ENCODE results near the gene CACNA2D3.
"Not testable (repeated sequence)": the region's sequence is repeated elsewhere in the genome, so short reads cannot be mapped to it uniquely, and the experiment has no call there.

CACNA2D3 gene

GRCh38 chr3:54378184-54378583 is 255.8 kb downstream of the CACNA2D3 start:
- no peak for DNase-seq

GRCh38 chr3:54384279-54384678 is 261.9 kb downstream of the CACNA2D3 start:
- no peak for DNase-seq

- no peak for DNase-seq
Observed at GRCh38 chr3:54390582-54390981, 268.2 kb downstream of the CACNA2D3 start.

- DNase-seq: no peak
Observed at GRCh38 chr3:54393150-54393549, 270.8 kb downstream of the CACNA2D3 start.

GRCh38 chr3:54408328-54408727 is 286.0 kb downstream of the CACNA2D3 start:
- DNase-seq: no peak

GRCh38 chr3:54421943-54422342 is 299.6 kb downstream of the CACNA2D3 start:
- no peak for DNase-seq

- no peak for DNase-seq
Observed at GRCh38 chr3:54424292-54424691, 301.9 kb downstream of the CACNA2D3 start.

- no peak for DNase-seq
Observed at GRCh38 chr3:54426381-54426780, 304.0 kb downstream of the CACNA2D3 start.

- no peak for DNase-seq
Observed at GRCh38 chr3:54427501-54427900, 305.1 kb downstream of the CACNA2D3 start.

GRCh38 chr3:54427941-54428871 is 305.9 kb downstream of the CACNA2D3 start:
- DNase-seq: peak; percentile 81

- DNase-seq: no peak
Observed at GRCh38 chr3:54432975-54433374, 310.6 kb downstream of the CACNA2D3 start.

- no peak for DNase-seq
Observed at GRCh38 chr3:54433846-54434245, 311.5 kb downstream of the CACNA2D3 start.

GRCh38 chr3:54434756-54435155 is 312.4 kb downstream of the CACNA2D3 start:
- DNase-seq: no peak

GRCh38 chr3:54437271-54437670 is 314.9 kb downstream of the CACNA2D3 start:
- DNase-seq: no peak

- DNase-seq: no peak
Observed at GRCh38 chr3:54443561-54444161, 321.3 kb downstream of the CACNA2D3 start.

GRCh38 chr3:54445630-54446029 is 323.3 kb downstream of the CACNA2D3 start:
- DNase-seq: no peak

- DNase-seq: no peak
Observed at GRCh38 chr3:54447427-54447826, 325.1 kb downstream of the CACNA2D3 start.

- DNase-seq: no peak
Observed at GRCh38 chr3:54454806-54455205, 332.5 kb downstream of the CACNA2D3 start.

GRCh38 chr3:54458357-54458756 is 336.0 kb downstream of the CACNA2D3 start:
- DNase-seq: no peak

GRCh38 chr3:54464554-54464953 is 342.2 kb downstream of the CACNA2D3 start:
- not testable (repeated sequence) for DNase-seq

GRCh38 chr3:54476891-54477290 is 354.5 kb downstream of the CACNA2D3 start:
- DNase-seq: no peak

- DNase-seq: no peak
Observed at GRCh38 chr3:54481606-54482365, 359.4 kb downstream of the CACNA2D3 start.

- DNase-seq: no peak
Observed at GRCh38 chr3:54484334-54484733, 362.0 kb downstream of the CACNA2D3 start.

- no peak for DNase-seq
Observed at GRCh38 chr3:54486317-54486716, 364.0 kb downstream of the CACNA2D3 start.

Data from right forelimb (tissue), 1 donor.